CD14-positive monocyte (primary cell): ENCODE data around the gene PDPR. TPM values are rescaled to one million over a fixed set of nuclear protein-coding genes. Genes with fewer than 3 reads are reported as not detected.
"Not testable (repeated sequence)": the region's sequence is repeated elsewhere in the genome, so short reads cannot be mapped to it uniquely, and the experiment has no call there.

Experiments
- DNase-seq, 3 donors: peaks; one replicate each; pipeline ENCODE4 v3.0.0-alpha.2; 2011 to 2022
- H2AFZ ChIP-seq: 2 replicates; pipeline ENCODE4 v1.6.0; 2012; ENCODE audit warnings: mild to moderate bottlenecking, low read depth, low read length, inconsistent platforms; ENCODE audit not compliant: insufficient read depth, poor library complexity, severe bottlenecking
- H3K27ac ChIP-seq, 2 donors: 1 replicate in 1 of 2; 2 replicates in 1 of 2; pipeline ENCODE4 v1.5.1; 2012 to 2013; ENCODE audit warnings: low read length in 2 of 2, control low read depth in 1 of 2, inconsistent platforms in 1 of 2, low read depth in 1 of 2, mild to moderate bottlenecking in 1 of 2
- H3K27me3 ChIP-seq, 2 donors: one replicate each; pipeline versions ENCODE4 v1.6.0 to v1.6.1; 2011 to 2013; ENCODE audit warnings: low read length in 2 of 2; ENCODE audit not compliant: control insufficient read depth in 2 of 2, insufficient read depth in 2 of 2
- H3K36me3 ChIP-seq, 2 donors: replicated peaks in 1 of 2; 1 replicate in 1 of 2; 2 replicates in 1 of 2; pipeline versions ENCODE4 v1.5.1 to v1.6.1; 2012 to 2013; ENCODE audit warnings: low read length in 2 of 2, control low read depth in 1 of 2, inconsistent platforms in 1 of 2, mild to moderate bottlenecking in 1 of 2; ENCODE audit not compliant: insufficient read depth in 2 of 2, control insufficient read depth in 1 of 2
- H3K4me1 ChIP-seq, 2 donors: 1 replicate in 1 of 2; 2 replicates in 1 of 2; pipeline versions ENCODE4 v1.5.1 to v1.6.1; 2012 to 2013; ENCODE audit warnings: low read length in 2 of 2, control low read depth in 1 of 2, inconsistent platforms in 1 of 2, mild to moderate bottlenecking in 1 of 2, moderate library complexity in 1 of 2; ENCODE audit not compliant: insufficient read depth in 2 of 2, control insufficient read depth in 1 of 2
- H3K4me2 ChIP-seq: replicated peaks from 2 replicates; pipeline ENCODE3; 2012; ENCODE audit warnings: low read length, moderate library complexity, mild to moderate bottlenecking; ENCODE audit not compliant: poor library complexity, severe bottlenecking; ENCODE audit errors: extremely low read depth
- H3K4me3 ChIP-seq, 3 experiments: fragments of 200-600 bp in 1 of 3; sonication (generic) in 1 of 3; replicated peaks in 1 of 3; 1 replicate in 2 of 3; 2 replicates in 1 of 3; pipeline ENCODE4 v1.5.1; 2011 to 2013; ENCODE audit warnings: low read length in 3 of 3, mild to moderate bottlenecking in 3 of 3, control low read depth in 2 of 3, low read depth in 2 of 3, inconsistent platforms in 1 of 3, moderate library complexity in 1 of 3
- H3K79me2 ChIP-seq: 2 replicates; pipeline ENCODE4 v1.6.0; 2012; ENCODE audit warnings: mild to moderate bottlenecking, control low read depth, inconsistent platforms, low read length, moderate library complexity; ENCODE audit not compliant: insufficient read depth
- H3K9ac ChIP-seq: 2 replicates; pipeline ENCODE4 v1.6.0; 2017; ENCODE audit warnings: low read length, mild to moderate bottlenecking; ENCODE audit not compliant: insufficient read depth, poor library complexity, severe bottlenecking
- H3K9me3 ChIP-seq, 2 donors: replicated peaks in 1 of 2; 1 replicate in 1 of 2; 2 replicates in 1 of 2; pipeline versions ENCODE4 v1.5.1 to v1.6.1; 2012 to 2013; ENCODE audit warnings: low read length in 2 of 2, control low read depth in 1 of 2; ENCODE audit not compliant: control insufficient read depth in 1 of 2, insufficient read depth in 1 of 2
- H4K20me1 ChIP-seq: 2 replicates; pipeline ENCODE4 v1.6.0; 2012; ENCODE audit warnings: mild to moderate bottlenecking, low read length, control low read depth, moderate library complexity; ENCODE audit not compliant: insufficient read depth
- H3K27ac Mint-ChIP-seq, 7 donors: one replicate each; pipeline ENCODE4 v1.8.0; 2020; ENCODE audit warnings: mild to moderate bottlenecking in 7 of 7, mixed read lengths in 7 of 7, moderate library complexity in 6 of 7, inconsistent platforms in 2 of 7
- H3K27me3 Mint-ChIP-seq, 3 donors: one replicate each; pipeline ENCODE4 v1.8.0; 2021 to 2022; ENCODE audit warnings: low read depth in 3 of 3, mild to moderate bottlenecking in 3 of 3, mixed read lengths in 3 of 3, moderate library complexity in 3 of 3, inconsistent platforms in 1 of 3
- H3K36me3 Mint-ChIP-seq, 2 donors: one replicate each; pipeline ENCODE4 v1.8.0; 2020; ENCODE audit warnings: mixed read lengths in 2 of 2, inconsistent platforms in 1 of 2, mild to moderate bottlenecking in 1 of 2
- H3K4me1 Mint-ChIP-seq: one replicate; pipeline ENCODE4 v1.8.0; 2020; ENCODE audit warnings: mild to moderate bottlenecking, mixed read lengths
- H3K4me3 Mint-ChIP-seq, 2 donors: one replicate each; pipeline ENCODE4 v1.8.0; 2020; ENCODE audit warnings: mild to moderate bottlenecking in 2 of 2, mixed read lengths in 2 of 2, moderate library complexity in 1 of 2
- H3K9me3 Mint-ChIP-seq, 7 donors: one replicate each; pipeline ENCODE4 v1.8.0; 2020 to 2022; ENCODE audit warnings: mixed read lengths in 7 of 7, mild to moderate bottlenecking in 6 of 7, moderate library complexity in 6 of 7, inconsistent platforms in 2 of 7
- WGBS: methylation state at CpG from one replicate; pipeline ENCODE4 v1.1.5; 2013; ENCODE audit warnings: missing lambda C conversion rate; ENCODE audit not compliant: insufficient coverage; 5-methylcytosine and 5-hydroxymethylcytosine counted together
- intact Hi-C, 2 donors: fragments of 100-400 bp; cut with micrococcal nuclease; formaldehyde crosslinking; loops; one replicate each; pipeline versions ENCODE4 v1.15.0 to v1.15.1; 2023
- polyA plus RNA-seq, 3 donors: library from polyadenylated mRNA; depleted of rRNA in 1 of 3; unstranded in 2 of 3; stranded (reverse) in 1 of 3; fragments of 300-500 nt in 2 of 3; fragments of >200 nt in 1 of 3; fragmentation: Illumina TruSeq in 2 of 3; gene quantifications; 1 replicate in 2 of 3; 2 replicates in 1 of 3; pipeline ENCODE4 v1.2.3, GENCODE V29; 2012 to 2021

The PDPR gene
- polyA plus RNA-seq, 3 donors = 5.1 to 26.4 (median 5.7) TPM

GRCh38 chr16:70188608-70188915, 74.4 kb downstream of the PDPR start:
- H2AFZ ChIP-seq, H4K20me1 ChIP-seq, H3K9me3 Mint-ChIP-seq, H3K9ac ChIP-seq, H3K27ac Mint-ChIP-seq, H3K9me3 ChIP-seq, DNase-seq, H3K4me2 ChIP-seq, H3K79me2 ChIP-seq, H3K36me3 ChIP-seq, H3K36me3 Mint-ChIP-seq, H3K4me1 Mint-ChIP-seq, H3K27me3 ChIP-seq, intact Hi-C loops, H3K4me3 Mint-ChIP-seq, H3K4me1 ChIP-seq, H3K27me3 Mint-ChIP-seq, H3K27ac ChIP-seq: not testable (repeated sequence)
- peak overlapping the region in 1 of 3 experiments; percentile 29 for H3K4me3 ChIP-seq
- WGBS = no CpG with 5 or more reads among the region's 22 CpGs

- H3K79me2 ChIP-seq, H3K9me3 ChIP-seq, H3K9ac ChIP-seq, H3K9me3 Mint-ChIP-seq, H3K4me3 ChIP-seq, H3K36me3 ChIP-seq, H3K36me3 Mint-ChIP-seq, H3K27me3 Mint-ChIP-seq, H4K20me1 ChIP-seq, H3K4me1 Mint-ChIP-seq, H3K27me3 ChIP-seq, H3K4me3 Mint-ChIP-seq, H3K4me1 ChIP-seq, intact Hi-C loops, H3K4me2 ChIP-seq, H3K27ac Mint-ChIP-seq, H3K27ac ChIP-seq, DNase-seq, H2AFZ ChIP-seq: not testable (repeated sequence)
- no CpG with 5 or more reads among the region's 5 CpGs for WGBS
Observed at GRCh38 chr16:70190574-70190973, 76.4 kb downstream of the PDPR start.

DNA sequence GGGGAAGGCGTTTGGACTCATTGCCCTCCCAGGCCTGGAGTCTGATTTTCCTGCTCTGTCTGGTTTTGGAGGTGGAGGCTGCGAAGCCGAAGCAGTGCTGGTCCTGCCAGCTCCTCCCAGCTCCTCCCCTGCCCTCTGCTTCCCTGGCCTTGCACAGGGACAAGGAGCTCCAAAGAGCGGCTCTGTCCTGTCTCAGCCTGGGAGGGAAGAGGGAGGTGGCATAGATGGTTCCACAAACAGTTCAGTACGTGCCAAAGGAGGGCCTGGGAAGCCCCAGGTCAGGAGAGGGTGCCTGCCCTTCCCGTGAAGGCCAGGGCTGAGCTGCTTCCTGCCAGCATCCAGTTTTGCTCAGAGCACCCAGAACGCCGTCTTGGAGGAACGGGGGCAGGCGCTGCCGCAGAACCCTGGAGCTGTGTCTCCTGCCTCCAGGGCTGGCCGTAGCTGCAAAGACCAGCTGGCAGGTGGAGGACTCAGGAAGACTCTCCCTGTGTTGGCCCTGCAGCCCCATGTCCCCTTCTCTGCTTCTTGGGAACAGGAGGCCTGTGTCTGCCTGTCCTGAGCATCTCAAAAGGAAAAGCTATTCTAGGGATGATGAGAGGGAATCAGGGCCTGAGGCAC, 82.7 kb downstream of the PDPR start:
- WGBS = 88% methylated on average over 6 of the region's 12 CpGs
- H3K27ac ChIP-seq, H3K4me2 ChIP-seq, H3K4me1 Mint-ChIP-seq, H3K9ac ChIP-seq, H3K4me3 Mint-ChIP-seq, H3K27ac Mint-ChIP-seq, H3K4me3 ChIP-seq, H3K27me3 ChIP-seq, H2AFZ ChIP-seq, H4K20me1 ChIP-seq, H3K4me1 ChIP-seq, H3K36me3 Mint-ChIP-seq, H3K36me3 ChIP-seq, H3K79me2 ChIP-seq, H3K9me3 Mint-ChIP-seq, intact Hi-C loops, H3K9me3 ChIP-seq, DNase-seq: not testable (repeated sequence)
- H3K27me3 Mint-ChIP-seq = peaks cover 8 to 14% (median 14%) of the 10 kb centered on the region in 3 donors

GRCh38 chr16:70197611-70198010, 83.5 kb downstream of the PDPR start:
- H2AFZ ChIP-seq, H4K20me1 ChIP-seq, H3K4me3 Mint-ChIP-seq, intact Hi-C loops, H3K27ac Mint-ChIP-seq, H3K36me3 ChIP-seq, H3K27ac ChIP-seq, DNase-seq, H3K27me3 ChIP-seq, H3K9me3 Mint-ChIP-seq, H3K36me3 Mint-ChIP-seq, H3K4me1 Mint-ChIP-seq, H3K79me2 ChIP-seq, H3K9me3 ChIP-seq, H3K4me2 ChIP-seq, H3K9ac ChIP-seq, H3K4me3 ChIP-seq, H3K4me1 ChIP-seq: not testable (repeated sequence)
- peaks cover 8 to 14% (median 14%) of the 10 kb centered on the region in 3 donors for H3K27me3 Mint-ChIP-seq
- WGBS = 3% methylated on average over 4 of the region's 7 CpGs
